ENCODE results near the gene SRGAP2C. TPM values are rescaled to one million over a fixed set of nuclear protein-coding genes. Genes with fewer than 3 reads are reported as not detected.
"Not testable (repeated sequence)": the region's sequence is repeated elsewhere in the genome, so short reads cannot be mapped to it uniquely, and the experiment has no call there.

SRGAP2C gene
- total RNA-seq, result 51.0 TPM

GRCh38 chr1:121184290-121185127 is at the start of gene SRGAP2C, which contains the start of gene FAM72B:
Gene SRGAP2C (plus strand): TSS chr1:121184975. CDS start chr1:121187447, 2,472 bp downstream.
Gene FAM72B (minus strand): TSS chr1:121184340. CDS start chr1:121183489, 851 bp downstream.
- DNase-seq (ENCODE audit: low spot score in 2 of 2), result not testable (repeated sequence)
- FAIRE-seq, result peak; percentile 96

GRCh38 chr1:121140393-121140792 is 44.4 kb upstream of the SRGAP2C start:
- FAIRE-seq; DNase-seq (ENCODE audit: low spot score in 2 of 2): not testable (repeated sequence)

GRCh38 chr1:121148489-121149190 is 36.1 kb upstream of the SRGAP2C start:
- FAIRE-seq, result peak; percentile 71
- not testable (repeated sequence) for DNase-seq (ENCODE audit: low spot score in 2 of 2)

- not testable (repeated sequence) for DNase-seq (ENCODE audit: low spot score in 2 of 2); FAIRE-seq
Observed at GRCh38 chr1:121151294-121151693, 33.5 kb upstream of the SRGAP2C start.

GRCh38 chr1:121152788-121153187 is 32.0 kb upstream of the SRGAP2C start:
- not testable (repeated sequence) for FAIRE-seq; DNase-seq (ENCODE audit: low spot score in 2 of 2)

GRCh38 chr1:121154811-121155210 is 30.0 kb upstream of the SRGAP2C start:
- not testable (repeated sequence) for DNase-seq (ENCODE audit: low spot score in 2 of 2); FAIRE-seq

- DNase-seq (ENCODE audit: low spot score in 2 of 2); FAIRE-seq: not testable (repeated sequence)
Observed at GRCh38 chr1:121155671-121156358, 29.0 kb upstream of the SRGAP2C start.

GRCh38 chr1:121156958-121157603 is 27.7 kb upstream of the SRGAP2C start:
- not testable (repeated sequence) for FAIRE-seq; DNase-seq (ENCODE audit: low spot score in 2 of 2)

- not testable (repeated sequence) for FAIRE-seq; DNase-seq (ENCODE audit: low spot score in 2 of 2)
Observed at GRCh38 chr1:121157609-121158008, 27.2 kb upstream of the SRGAP2C start.

- not testable (repeated sequence) for FAIRE-seq
Observed at GRCh38 chr1:121160118-121160517, 24.7 kb upstream of the SRGAP2C start.

GRCh38 chr1:121161199-121161901 is 23.4 kb upstream of the SRGAP2C start:
- not testable (repeated sequence) for FAIRE-seq; DNase-seq (ENCODE audit: low spot score in 2 of 2)

More at GRCh38 chr1:121160118-121160517, 24.7 kb upstream of the SRGAP2C start:
- DNase-seq (ENCODE audit: low spot score in 2 of 2), result not testable (repeated sequence)

- DNase-seq (ENCODE audit: low spot score in 2 of 2); FAIRE-seq: not testable (repeated sequence)
Observed at GRCh38 chr1:121163850-121164757, 20.7 kb upstream of the SRGAP2C start.

- not testable (repeated sequence) for FAIRE-seq; DNase-seq (ENCODE audit: low spot score in 2 of 2)
Observed at GRCh38 chr1:121165296-121165695, 19.5 kb upstream of the SRGAP2C start.

- FAIRE-seq, result not testable (repeated sequence)
Observed at GRCh38 chr1:121167225-121167738, 17.5 kb upstream of the SRGAP2C start.

GRCh38 chr1:121168152-121168668 is 16.6 kb upstream of the SRGAP2C start:
- FAIRE-seq; DNase-seq (ENCODE audit: low spot score in 2 of 2): not testable (repeated sequence)

More at GRCh38 chr1:121167225-121167738, 17.5 kb upstream of the SRGAP2C start:
- DNase-seq (ENCODE audit: low spot score in 2 of 2), result not testable (repeated sequence)

- FAIRE-seq; DNase-seq (ENCODE audit: low spot score in 2 of 2): not testable (repeated sequence)
Observed at GRCh38 chr1:121176649-121177048, 8.1 kb upstream of the SRGAP2C start.

- FAIRE-seq; DNase-seq (ENCODE audit: low spot score in 2 of 2): not testable (repeated sequence)
Observed at GRCh38 chr1:121178197-121178596, 6.6 kb upstream of the SRGAP2C start.
